AG04450 (cell line): Measurements from ENCODE around the gene HACD2. TPM values are rescaled to one million over a fixed set of nuclear protein-coding genes. Genes with fewer than 3 reads are reported as not detected.

ENCODE experiments used
- CTCF ChIA-PET: fragments of 300-600, 350-600 bp; formaldehyde crosslinking; extraction: SDS; loops from one replicate; lab custom pipeline; 2022; ENCODE audit warnings: antibody characterized with exemption, inconsistent platforms; lab: Charles Lee
- POLR2A ChIA-PET: fragments of 350-600 bp; formaldehyde crosslinking; extraction: SDS; loops from one replicate; lab custom pipeline; 2021; ENCODE audit warnings: antibody characterized with exemption, inconsistent platforms; lab: Yijun Ruan, JAX
- DNase-seq: peaks from one replicate; pipeline ENCODE4 v3.0.0-alpha.2; 2011; ENCODE audit warnings: low read depth, low spot score
- H3K27ac ChIP-seq: one replicate; pipeline ENCODE4 v1.5.1; 2012; ENCODE audit warnings: low read depth, low read length, control low read depth
- H3K27me3 ChIP-seq: one replicate; pipeline ENCODE4 v1.6.0; 2012; ENCODE audit warnings: low read length; ENCODE audit not compliant: control insufficient read depth, insufficient read depth
- H3K4me3 ChIP-seq: 2 replicates; pipeline ENCODE4 v1.5.1; 2011; ENCODE audit warnings: mild to moderate bottlenecking, low read depth, low read length, control low read depth
- H3K9me3 ChIP-seq: 2 replicates; pipeline ENCODE4 v1.5.1; 2012; ENCODE audit warnings: low read length; ENCODE audit not compliant: control insufficient read depth, insufficient read depth
- CTCF ChIP-seq: IDR thresholded peaks from 2 replicates; pipeline ENCODE4 v1.5.1; 2011; ENCODE audit warnings: low read depth, low read length, control low read depth, inconsistent platforms
- polyA plus RNA-seq: library from polyadenylated mRNA; depleted of rRNA; stranded (reverse); fragments of >200 nt; gene quantifications from 2 replicates; pipeline ENCODE4 v1.2.3, GENCODE V29; 2011

Gene HACD2
- polyA plus RNA-seq, 1 experiment, result 43.5 TPM

- no peaks in the 10 kb centered on the region for H3K27me3 ChIP-seq
- CTCF ChIA-PET, result no interaction called here
- POLR2A ChIA-PET, result no interaction called here
- TF ChIP-seq CTCF, result no peak
- no peaks in the 10 kb centered on the region for H3K9me3 ChIP-seq
- H3K4me3 ChIP-seq, result no peak overlapping the region
- no peak for DNase-seq
- no peak overlapping the region for H3K27ac ChIP-seq
Measured at GRCh38 chr3:123629747-123630047, 44.8 kb upstream of the HACD2 start.

GRCh38 chr3:123628996-123629746 lies 44.3 kb upstream of the HACD2 start:
- ChIA-PET POLR2A (no interaction called here), CTCF (interaction anchor here (1.8 kb wide), 1 partner anchor 12 kb away, joined by 6 read pairs; no protein-coding TSS in a partner anchor)
- TF ChIP-seq CTCF, result no peak

GRCh38 chr3:123627673-123628670 lies 43.1 kb upstream of the HACD2 start:
- H3K27ac ChIP-seq, result no peak overlapping the region
- no peaks in the 10 kb centered on the region for H3K9me3 ChIP-seq
- CTCF ChIA-PET, result interaction anchor here (1.8 kb wide), 1 partner anchor 14 kb away, joined by 6 read pairs; no protein-coding TSS in a partner anchor
- no peak for TF ChIP-seq CTCF
- DNase-seq, result no peak
- POLR2A ChIA-PET, result no interaction called here
- H3K27me3 ChIP-seq, result no peaks in the 10 kb centered on the region
- H3K4me3 ChIP-seq, result no peak overlapping the region

More at GRCh38 chr3:123628996-123629746, 44.3 kb upstream of the HACD2 start:
- no peak overlapping the region for H3K4me3 ChIP-seq
- no peaks in the 10 kb centered on the region for H3K27me3 ChIP-seq
- H3K9me3 ChIP-seq, result no peaks in the 10 kb centered on the region
- DNase-seq, result no peak
- H3K27ac ChIP-seq, result no peak overlapping the region

- no peak overlapping the region for H3K27ac ChIP-seq
- POLR2A ChIA-PET, result no interaction called here
- CTCF ChIA-PET, result no interaction called here
- H3K27me3 ChIP-seq, result no peaks in the 10 kb centered on the region
- H3K9me3 ChIP-seq, result no peaks in the 10 kb centered on the region
- H3K4me3 ChIP-seq, result no peak overlapping the region
- no peak for DNase-seq
- TF ChIP-seq CTCF, result no peak
Measured at GRCh38 chr3:123626881-123627280, 42.0 kb upstream of the HACD2 start.
